Nephron (organoid): ENCODE results near the gene FAM50A.

Experiments used
- H3K27ac Mint-ChIP-seq, 3 experiments: 2 replicates each; pipeline ENCODE4 v1.8.0; 2020; ENCODE audit warnings: mixed read lengths in 3 of 3, mild to moderate bottlenecking in 2 of 3, moderate library complexity in 1 of 3
- H3K27me3 Mint-ChIP-seq: 2 replicates; pipeline ENCODE4 v1.8.0; 2021; ENCODE audit warnings: low read depth, mild to moderate bottlenecking, moderate library complexity, mixed read lengths
- H3K36me3 Mint-ChIP-seq: 2 replicates; pipeline ENCODE4 v1.8.0; 2020; ENCODE audit warnings: low read depth, mixed read lengths
- H3K4me1 Mint-ChIP-seq: 2 replicates; pipeline ENCODE4 v1.8.0; 2020; ENCODE audit warnings: mixed read lengths
- H3K4me3 Mint-ChIP-seq, 3 experiments: 2 replicates each; pipeline ENCODE4 v1.8.0; 2020; ENCODE audit warnings: mild to moderate bottlenecking in 3 of 3, mixed read lengths in 3 of 3, moderate library complexity in 2 of 3
- H3K9me3 Mint-ChIP-seq: 2 replicates; pipeline ENCODE4 v1.8.0; 2020; ENCODE audit warnings: mixed read lengths
- TF ChIP-seq, protein P1 (sequence below), 3 experiments: fragments of 200-600 bp; sonication (generic); IDR thresholded peaks; one replicate each; pipeline ENCODE4 v1.5.0; 2021; ENCODE audit warnings: antibody characterized with exemption in 3 of 3; ENCODE audit not compliant: unreplicated experiment in 3 of 3

FAM50A gene

DNA sequence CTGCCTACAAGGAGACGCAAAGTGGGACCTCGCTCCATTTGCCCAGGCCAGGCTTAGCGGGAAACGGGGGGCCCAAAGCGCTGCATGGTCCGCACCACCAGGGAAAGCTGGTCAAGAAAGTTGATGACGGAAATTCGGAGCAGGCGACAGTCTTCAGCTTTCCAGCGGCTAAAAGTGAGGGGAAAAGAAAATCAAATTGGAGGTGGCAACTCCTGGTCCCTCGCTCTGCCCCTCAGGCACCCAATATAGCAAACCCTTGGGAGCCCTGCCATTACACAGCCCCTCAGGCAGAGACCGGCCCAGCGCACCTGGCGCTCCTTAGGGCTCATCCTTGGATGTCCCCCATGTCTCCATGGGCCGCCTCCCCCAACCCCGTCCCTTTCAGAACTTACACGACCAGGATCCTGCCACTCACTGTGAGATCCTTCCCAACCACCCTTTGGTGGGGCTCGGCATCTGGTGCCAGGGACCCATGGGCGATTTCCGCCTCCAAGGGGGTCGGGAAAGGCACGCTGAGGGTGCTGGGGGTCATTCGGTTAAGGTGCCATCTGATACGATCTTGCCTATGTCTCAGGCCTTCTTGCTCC is 34.0 kb downstream of the FAM50A start:
- peaks cover 3% of the 10 kb centered on the region for H3K27me3 Mint-ChIP-seq

DNA sequence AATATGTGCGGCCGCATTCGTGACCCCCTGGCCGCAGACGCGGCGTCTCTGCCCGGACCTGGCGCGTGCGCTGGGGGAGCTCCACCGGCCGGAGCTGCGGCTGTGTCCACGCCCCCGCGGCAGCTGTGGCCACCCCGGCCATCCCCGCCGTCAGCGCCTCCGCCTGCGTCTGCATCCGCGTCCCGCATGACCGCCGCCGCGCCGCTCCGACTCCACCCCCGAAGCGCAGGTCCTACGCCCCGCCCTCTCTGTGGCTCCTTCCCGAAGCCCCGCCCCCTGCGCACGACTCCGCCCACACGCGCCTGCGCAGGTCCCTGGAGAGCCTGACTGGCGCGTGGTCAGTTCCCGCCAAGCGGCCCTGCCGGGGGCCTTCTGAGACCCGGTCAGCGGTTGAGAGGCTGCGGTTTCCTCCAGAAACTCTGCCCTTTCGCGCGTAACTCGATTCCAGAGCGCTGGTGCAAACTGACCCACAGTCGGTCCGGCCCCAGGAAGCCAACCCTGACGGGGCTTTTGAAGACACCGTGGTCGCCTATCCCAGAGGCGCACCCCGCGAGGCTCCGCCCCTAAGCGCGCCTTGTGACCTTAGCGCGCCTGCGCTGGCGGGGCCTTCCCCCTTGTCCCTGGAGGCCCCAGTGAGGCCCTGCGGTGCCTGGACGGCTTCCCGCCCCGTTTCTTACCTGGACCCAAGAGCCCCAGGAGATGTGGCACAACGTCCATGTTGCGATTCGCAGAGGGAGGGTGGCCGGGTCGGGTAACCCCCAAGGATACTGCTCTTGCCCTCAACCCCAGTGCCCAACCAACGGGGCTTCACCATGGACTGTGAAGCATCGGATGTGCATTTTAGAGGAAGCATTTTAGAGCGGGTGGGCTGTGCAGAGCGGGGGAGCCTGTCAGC is 35.0 kb downstream of the FAM50A start, which contains the start of gene LAGE3:
Gene LAGE3, minus strand, starts transcription at position 554 of the 895 bp plus-strand sequence. Its CDS starts 366 bp downstream, at position 188.
- Mint-ChIP-seq H3K4me1 (peaks cover 4% of the 10 kb centered on the region), H3K27ac (peak within 1 kb of the TSS; percentile 35 to 77 (median 64)), H3K9me3 (peaks cover 16% of the 10 kb centered on the region), H3K27me3 (peaks cover 3% of the 10 kb centered on the region), H3K36me3 (peaks cover 20% of the 10 kb centered on the region), H3K4me3 (peak within 1 kb of the TSS; percentile 83 to 87 (median 86))
- TF ChIP-seq, protein P1, sequence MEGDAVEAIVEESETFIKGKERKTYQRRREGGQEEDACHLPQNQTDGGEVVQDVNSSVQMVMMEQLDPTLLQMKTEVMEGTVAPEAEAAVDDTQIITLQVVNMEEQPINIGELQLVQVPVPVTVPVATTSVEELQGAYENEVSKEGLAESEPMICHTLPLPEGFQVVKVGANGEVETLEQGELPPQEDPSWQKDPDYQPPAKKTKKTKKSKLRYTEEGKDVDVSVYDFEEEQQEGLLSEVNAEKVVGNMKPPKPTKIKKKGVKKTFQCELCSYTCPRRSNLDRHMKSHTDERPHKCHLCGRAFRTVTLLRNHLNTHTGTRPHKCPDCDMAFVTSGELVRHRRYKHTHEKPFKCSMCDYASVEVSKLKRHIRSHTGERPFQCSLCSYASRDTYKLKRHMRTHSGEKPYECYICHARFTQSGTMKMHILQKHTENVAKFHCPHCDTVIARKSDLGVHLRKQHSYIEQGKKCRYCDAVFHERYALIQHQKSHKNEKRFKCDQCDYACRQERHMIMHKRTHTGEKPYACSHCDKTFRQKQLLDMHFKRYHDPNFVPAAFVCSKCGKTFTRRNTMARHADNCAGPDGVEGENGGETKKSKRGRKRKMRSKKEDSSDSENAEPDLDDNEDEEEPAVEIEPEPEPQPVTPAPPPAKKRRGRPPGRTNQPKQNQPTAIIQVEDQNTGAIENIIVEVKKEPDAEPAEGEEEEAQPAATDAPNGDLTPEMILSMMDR (IDR thresholded peaks at IDR 0.05; ENCODE audit: unreplicated experiment in 3 of 3): no peak

More for the DNA sequence above, 34.0 kb downstream of the FAM50A start:
- H3K27ac Mint-ChIP-seq: peak overlapping the region in 2 of 3 experiments; percentile 64 to 77
- peaks cover 19% of the 10 kb centered on the region for H3K9me3 Mint-ChIP-seq
- H3K4me1 Mint-ChIP-seq: peaks cover 4% of the 10 kb centered on the region
- peaks cover 21% of the 10 kb centered on the region for H3K36me3 Mint-ChIP-seq
- TF ChIP-seq, protein P1 (IDR thresholded peaks at IDR 0.05; ENCODE audit: unreplicated experiment in 3 of 3): no peak
- peak overlapping the region; percentile 83 to 87 (median 86) for H3K4me3 Mint-ChIP-seq

DNA sequence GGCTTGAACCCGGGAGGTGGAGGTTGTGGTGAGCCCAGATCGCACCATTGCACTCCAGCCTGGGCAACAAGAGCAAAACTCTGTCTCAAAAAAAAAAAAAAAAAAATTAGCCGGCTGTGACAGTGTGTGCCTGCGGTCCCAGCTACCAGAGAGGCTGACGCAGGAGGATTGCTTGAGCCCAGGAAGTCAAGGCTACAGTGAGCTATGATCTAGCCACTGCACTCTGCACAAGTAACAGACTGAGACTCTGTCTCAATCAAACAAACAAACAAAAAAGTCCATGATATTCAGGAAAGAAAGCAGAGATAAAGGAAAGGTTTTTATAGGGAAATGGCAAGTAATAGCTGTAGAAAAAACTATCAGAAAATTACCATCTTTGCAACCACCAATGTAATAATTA is 37.3 kb downstream of the FAM50A start:
- H3K4me1 Mint-ChIP-seq: no peaks in the 10 kb centered on the region
- H3K27ac Mint-ChIP-seq: no peak overlapping the region
- TF ChIP-seq, protein P1 (IDR thresholded peaks at IDR 0.05; ENCODE audit: unreplicated experiment in 3 of 3): no peak
- H3K4me3 Mint-ChIP-seq: peak overlapping the region in 1 of 3 experiments; percentile 18
- H3K36me3 Mint-ChIP-seq: peaks cover 15% of the 10 kb centered on the region
- H3K27me3 Mint-ChIP-seq: peaks cover 3% of the 10 kb centered on the region
- peaks cover 10% of the 10 kb centered on the region for H3K9me3 Mint-ChIP-seq

DNA sequence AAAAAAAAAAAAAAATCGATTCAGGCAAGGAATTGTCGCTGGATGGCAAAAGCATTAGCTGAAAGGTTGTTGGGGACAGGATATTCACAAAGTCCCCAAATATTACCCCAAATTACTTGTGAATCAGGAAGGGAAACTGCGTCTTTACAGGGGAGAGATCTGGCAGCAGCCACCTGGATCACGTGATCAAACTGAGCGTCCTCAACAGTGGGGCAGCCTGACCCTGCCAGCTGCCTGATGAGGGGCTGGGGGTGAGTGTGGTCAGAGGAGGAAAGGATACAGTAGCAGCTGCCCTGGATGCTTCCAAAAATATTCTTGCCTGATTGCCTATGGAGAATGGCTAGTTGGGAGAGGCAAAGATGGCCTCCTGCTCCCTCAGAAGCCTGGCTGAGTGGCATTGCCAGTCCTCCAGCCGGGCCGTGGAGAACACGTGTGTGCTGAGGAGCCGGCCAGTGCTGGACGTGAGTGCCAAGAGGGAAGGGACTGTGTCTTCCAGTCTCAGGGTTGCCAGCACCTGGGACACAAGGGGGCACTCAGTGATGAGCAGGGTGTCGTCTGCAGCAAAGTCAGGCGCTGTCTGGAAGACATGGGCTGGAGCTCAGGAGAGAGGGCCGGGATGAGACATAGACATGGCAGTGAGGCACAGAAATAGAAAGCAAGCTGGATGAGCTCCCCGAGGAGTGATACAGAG is 38.1 kb downstream of the FAM50A start:
- Mint-ChIP-seq H3K4me1 (no peaks in the 10 kb centered on the region), H3K36me3 (peaks cover 15% of the 10 kb centered on the region), H3K27ac (peak overlapping the region in 1 of 3 experiments; percentile 13), H3K9me3 (peaks cover 10% of the 10 kb centered on the region), H3K4me3 (peak overlapping the region; percentile 6 to 60 (median 7)), H3K27me3 (peaks cover 3% of the 10 kb centered on the region)
- TF ChIP-seq, protein P1 (IDR thresholded peaks at IDR 0.05; ENCODE audit: unreplicated experiment in 3 of 3): no peak

DNA sequence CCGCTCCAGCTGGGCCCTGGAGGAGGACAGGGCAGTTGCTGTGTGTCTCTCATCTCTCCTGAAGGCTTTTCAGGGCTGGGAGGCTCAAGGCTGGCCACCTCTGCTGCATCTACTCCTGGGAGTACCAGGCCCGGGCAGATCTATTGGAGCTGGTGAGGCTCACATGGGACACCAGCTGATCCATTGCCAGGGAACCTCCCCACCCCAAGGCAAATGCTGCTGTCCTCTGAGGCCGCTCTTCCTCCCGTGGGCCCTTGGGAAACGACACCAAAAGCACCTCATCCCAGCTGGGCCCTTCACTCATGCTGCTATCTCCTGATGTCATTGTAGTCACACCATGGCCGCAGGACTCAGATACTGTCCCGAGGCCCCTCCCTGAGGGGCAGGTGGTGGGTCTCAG is 38.8 kb downstream of the FAM50A start:
- Mint-ChIP-seq H3K4me1 (peaks cover under 1% of the 10 kb centered on the region), H3K4me3 (no peak overlapping the region)
- TF ChIP-seq, protein P1 (IDR thresholded peaks at IDR 0.05; ENCODE audit: unreplicated experiment in 3 of 3): no peak

More for the DNA sequence above, 38.8 kb downstream of the FAM50A start:
- Mint-ChIP-seq H3K9me3 (peaks cover 11% of the 10 kb centered on the region), H3K36me3 (peaks cover 16% of the 10 kb centered on the region), H3K27me3 (peaks cover 3% of the 10 kb centered on the region), H3K27ac (no peak overlapping the region)
